ENCODE data around the gene RIPOR1. TPM values are rescaled to one million over a fixed set of nuclear protein-coding genes. Genes with fewer than 3 reads are reported as not detected.

RIPOR1 gene
- total RNA-seq, 2 donors from 2014 or later = 14.4 to 19.0 TPM

DNA sequence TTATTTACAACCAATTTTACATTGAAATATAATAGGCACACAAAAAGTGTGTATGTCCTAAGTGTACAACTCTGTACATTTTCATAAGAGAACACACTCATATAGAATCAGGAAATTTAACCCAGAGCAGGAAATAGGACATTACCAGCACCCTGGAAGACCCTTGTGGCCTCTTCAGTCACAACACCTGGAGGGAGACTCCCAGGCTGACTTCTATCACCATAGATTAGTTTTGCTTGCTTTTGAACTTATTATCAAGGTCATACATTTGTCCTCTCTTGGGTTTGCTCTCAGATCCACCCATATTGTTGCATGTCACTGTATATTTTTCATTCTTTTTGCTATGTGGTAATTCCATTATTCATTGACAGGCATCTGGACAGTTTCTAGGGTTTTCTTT is 5.8 kb downstream of the RIPOR1 start:
- Histone ChIP-seq H3K27me3 (peaks cover 25% of the 10 kb centered on the region), H3K36me3 (no peaks in the 10 kb centered on the region), H3K4me3 (no peak overlapping the region), H3K27ac (no peak overlapping the region), H3K9me3 (no peaks in the 10 kb centered on the region), H3K9ac (ENCODE audit: low read depth in 2 of 2, low read length in 2 of 2) (no peak overlapping the region), H3K4me1 (peaks cover 19% of the 10 kb centered on the region)
- intact Hi-C loops (cut with DNase I) = no loop called here
- no peak for DNase-seq
- TF ChIP-seq, protein P1, sequence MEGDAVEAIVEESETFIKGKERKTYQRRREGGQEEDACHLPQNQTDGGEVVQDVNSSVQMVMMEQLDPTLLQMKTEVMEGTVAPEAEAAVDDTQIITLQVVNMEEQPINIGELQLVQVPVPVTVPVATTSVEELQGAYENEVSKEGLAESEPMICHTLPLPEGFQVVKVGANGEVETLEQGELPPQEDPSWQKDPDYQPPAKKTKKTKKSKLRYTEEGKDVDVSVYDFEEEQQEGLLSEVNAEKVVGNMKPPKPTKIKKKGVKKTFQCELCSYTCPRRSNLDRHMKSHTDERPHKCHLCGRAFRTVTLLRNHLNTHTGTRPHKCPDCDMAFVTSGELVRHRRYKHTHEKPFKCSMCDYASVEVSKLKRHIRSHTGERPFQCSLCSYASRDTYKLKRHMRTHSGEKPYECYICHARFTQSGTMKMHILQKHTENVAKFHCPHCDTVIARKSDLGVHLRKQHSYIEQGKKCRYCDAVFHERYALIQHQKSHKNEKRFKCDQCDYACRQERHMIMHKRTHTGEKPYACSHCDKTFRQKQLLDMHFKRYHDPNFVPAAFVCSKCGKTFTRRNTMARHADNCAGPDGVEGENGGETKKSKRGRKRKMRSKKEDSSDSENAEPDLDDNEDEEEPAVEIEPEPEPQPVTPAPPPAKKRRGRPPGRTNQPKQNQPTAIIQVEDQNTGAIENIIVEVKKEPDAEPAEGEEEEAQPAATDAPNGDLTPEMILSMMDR (IDR thresholded peaks at IDR 0.05) = no peak

DNA sequence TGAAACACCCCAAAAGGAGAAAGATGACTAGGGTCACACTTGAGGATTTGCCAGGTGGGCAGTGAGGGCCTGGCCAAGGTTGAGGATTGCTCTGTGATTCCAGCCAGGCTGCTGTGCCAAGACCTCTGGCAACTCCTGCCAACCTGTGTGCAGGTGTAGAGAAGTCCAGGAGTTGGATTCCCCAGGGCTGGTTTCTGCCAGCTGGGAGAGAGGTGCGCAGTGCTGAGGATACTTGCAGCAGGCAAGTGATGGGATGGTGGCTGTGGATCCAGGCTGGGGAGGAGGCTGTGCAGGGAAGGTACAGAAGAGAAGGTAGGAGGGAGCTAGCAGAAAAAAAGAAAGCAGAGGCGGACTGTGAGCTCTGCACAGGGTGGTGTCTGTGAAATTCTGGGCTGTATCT is 6.6 kb downstream of the RIPOR1 start:
- TF ChIP-seq, protein P1 (IDR thresholded peaks at IDR 0.05) = no peak
- Histone ChIP-seq H3K27ac (no peak overlapping the region), H3K9ac (ENCODE audit: low read depth in 2 of 2, low read length in 2 of 2) (no peak overlapping the region), H3K36me3 (no peaks in the 10 kb centered on the region), H3K27me3 (peaks cover 25% of the 10 kb centered on the region), H3K4me3 (no peak overlapping the region), H3K4me1 (peaks cover 11% of the 10 kb centered on the region), H3K9me3 (no peaks in the 10 kb centered on the region)
- intact Hi-C loops (cut with DNase I) = no loop called here
- DNase-seq = no peak

DNA sequence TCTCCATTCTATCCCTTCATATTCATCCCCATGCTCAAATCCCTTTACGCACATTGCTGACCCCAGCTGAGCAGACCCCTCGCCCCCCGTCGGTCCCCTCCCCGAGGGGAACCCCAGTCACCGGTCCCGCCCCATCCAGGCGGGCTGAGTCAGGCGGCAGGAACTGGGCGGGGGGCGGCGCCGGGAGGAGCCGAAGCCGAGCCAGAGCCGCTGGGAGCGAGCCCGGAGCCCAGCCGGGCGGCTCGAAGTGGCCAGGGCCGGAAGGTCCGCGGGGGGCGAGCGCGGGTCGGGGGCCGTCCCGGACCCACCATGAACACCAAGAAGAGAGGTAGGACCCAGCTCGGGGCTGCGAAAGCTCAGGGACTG is 8.6 kb downstream of the RIPOR1 start:
- TF ChIP-seq, protein P1 (IDR thresholded peaks at IDR 0.05) = no peak
- Histone ChIP-seq H3K36me3 (peaks cover 4% of the 10 kb centered on the region), H3K27ac (peak overlapping the region; percentile 73), H3K4me3 (peak overlapping the region; percentile 71), H3K9ac (ENCODE audit: low read depth in 2 of 2, low read length in 2 of 2) (peak overlapping the region; percentile 68 to 78), H3K9me3 (no peaks in the 10 kb centered on the region), H3K4me1 (peaks cover 5% of the 10 kb centered on the region), H3K27me3 (peaks cover 20% of the 10 kb centered on the region)
- intact Hi-C loops (cut with DNase I) = no loop called here
- DNase-seq = peak; percentile 54

DNA sequence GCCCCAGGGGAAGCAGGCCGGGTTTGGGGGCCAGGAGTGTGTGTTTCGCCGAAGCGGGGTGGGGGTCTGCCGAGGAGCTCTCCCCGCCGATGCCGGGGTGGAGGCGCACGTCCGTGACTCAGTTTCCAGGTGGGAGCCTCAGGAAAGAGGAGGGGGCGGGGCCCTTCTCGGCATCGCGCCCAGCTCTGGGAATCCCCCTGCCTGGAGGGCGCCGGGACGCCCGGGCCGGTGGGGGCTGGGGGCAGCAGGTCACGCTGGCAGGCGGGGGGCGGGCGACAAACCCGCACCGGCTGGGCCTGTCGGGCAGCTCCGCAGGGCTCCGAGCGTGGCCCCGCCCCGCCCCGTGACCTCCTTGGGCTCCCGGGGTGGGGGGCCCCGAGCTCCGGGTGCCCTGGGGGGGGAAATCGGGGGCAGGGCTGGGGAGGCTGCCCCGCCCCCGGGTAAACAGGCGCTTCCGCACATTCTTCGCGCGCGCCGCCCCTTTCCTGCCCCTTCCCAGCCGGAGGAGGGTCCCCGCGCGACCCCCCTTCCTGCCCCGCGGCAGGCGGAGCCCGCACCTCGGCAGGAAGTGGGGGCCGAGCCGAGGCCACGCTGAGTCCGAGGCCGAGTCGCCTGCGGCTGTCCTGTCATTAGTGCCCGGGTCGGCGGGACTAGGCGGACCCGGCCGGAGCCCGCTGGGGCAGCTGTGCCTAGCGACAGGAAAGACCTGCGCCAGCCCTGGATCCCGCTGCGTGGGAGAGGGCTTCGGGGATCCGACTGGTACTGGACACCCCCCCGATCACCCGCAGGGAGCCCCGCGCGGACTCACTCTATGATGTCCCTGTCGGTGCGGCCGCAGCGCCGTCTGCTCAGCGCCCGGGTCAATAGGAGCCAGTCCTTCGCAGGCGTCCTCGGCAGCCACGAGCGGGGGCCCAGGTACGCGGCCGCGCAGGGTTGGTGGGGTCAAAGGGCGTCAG is 9.3 kb downstream of the RIPOR1 start:
- Histone ChIP-seq H3K9ac (ENCODE audit: low read depth in 2 of 2, low read length in 2 of 2) (peak overlapping the region; percentile 68 to 78), H3K4me3 (peak overlapping the region; percentile 71), H3K27me3 (peaks cover 20% of the 10 kb centered on the region), H3K4me1 (peaks cover 5% of the 10 kb centered on the region), H3K27ac (peak overlapping the region; percentile 73), H3K36me3 (peaks cover 4% of the 10 kb centered on the region), H3K9me3 (no peaks in the 10 kb centered on the region)
- TF ChIP-seq, protein P1 (IDR thresholded peaks at IDR 0.05) = no peak
- intact Hi-C loops (cut with DNase I) = no loop called here
- DNase-seq = peak; percentile 57

DNA sequence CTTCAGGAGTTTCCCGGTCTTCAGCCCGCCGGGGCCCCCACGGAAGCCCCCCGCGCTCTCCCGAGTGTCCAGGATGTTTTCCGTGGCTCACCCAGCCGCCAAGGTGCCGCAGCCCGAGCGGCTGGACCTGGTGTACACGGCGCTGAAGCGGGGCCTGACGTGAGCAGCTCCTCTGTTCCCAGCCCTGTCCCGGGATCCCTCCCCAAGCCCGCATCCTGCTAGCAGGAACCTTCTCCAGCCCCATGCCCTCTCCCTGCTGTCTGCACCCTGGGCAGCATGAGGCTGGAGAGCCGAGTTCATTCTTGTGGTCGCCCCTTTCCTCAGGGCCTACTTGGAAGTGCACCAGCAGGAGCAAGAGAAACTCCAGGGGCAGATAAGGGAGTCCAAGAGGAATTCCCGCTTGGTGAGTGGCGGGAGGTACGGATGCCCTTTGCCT is 10.1 kb downstream of the RIPOR1 start:
- intact Hi-C loops (cut with DNase I) = no loop called here
- peak overlapping the region; percentile 71 for H3K4me3 ChIP-seq
- H3K4me1 ChIP-seq = peaks cover 5% of the 10 kb centered on the region
- TF ChIP-seq, protein P1 (IDR thresholded peaks at IDR 0.05) = no peak
- no peak overlapping the region for H3K27ac ChIP-seq
- H3K9ac ChIP-seq (ENCODE audit: low read depth in 2 of 2, low read length in 2 of 2) = peak overlapping the region; percentile 46 to 58
- no peaks in the 10 kb centered on the region for H3K9me3 ChIP-seq
- DNase-seq = no peak
- peaks cover 20% of the 10 kb centered on the region for H3K27me3 ChIP-seq
- H3K36me3 ChIP-seq = peaks cover 4% of the 10 kb centered on the region
